ENCODE measurements around the gene APLNR.
A peak's percentile ranks its signal among the peaks of the same experiment; 100 is the strongest.

The APLNR gene

DNA sequence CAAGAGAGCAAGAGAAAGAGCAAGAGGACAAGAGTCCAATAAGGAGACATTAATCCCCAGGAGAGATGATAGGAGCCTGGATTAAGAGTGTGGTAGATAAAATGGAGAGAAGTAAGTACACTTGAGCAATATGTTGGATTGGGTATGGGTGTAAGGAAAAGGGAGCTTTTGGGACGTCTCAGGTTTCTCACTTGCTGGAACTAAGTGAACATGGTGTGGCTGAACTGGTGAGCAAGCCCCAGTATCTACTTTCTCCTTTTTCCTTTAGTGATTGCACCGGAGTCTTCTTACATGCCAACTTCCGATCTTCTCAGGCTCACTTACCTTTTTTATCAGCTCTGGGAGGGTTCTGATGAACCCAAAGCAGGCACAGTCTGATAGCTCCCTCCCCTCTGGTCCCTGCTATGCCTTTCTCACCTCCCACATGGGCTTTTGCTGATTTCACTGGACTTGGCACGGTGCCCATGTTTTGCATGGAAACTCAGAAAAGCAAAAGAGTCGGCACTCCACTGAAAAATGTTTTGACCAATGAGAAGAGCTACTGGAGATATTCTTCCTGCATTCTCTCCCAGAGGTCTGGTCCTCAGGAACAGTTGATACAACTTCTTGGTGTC lies 14.5 kb upstream of the APLNR start:
- no peak for DNase-seq (ENCODE audit: low read depth in 2 of 2)

- DNase-seq (ENCODE audit: low read depth in 2 of 2) = no peak
These were observed 14.0 kb upstream of the APLNR start for GRCh38 chr11:57251037-57251436.

- peak in 1 of 2 donors; percentile 5 for DNase-seq (ENCODE audit: low read depth in 2 of 2)
These were observed 12.6 kb upstream of the APLNR start for GRCh38 chr11:57249384-57250319.

DNA sequence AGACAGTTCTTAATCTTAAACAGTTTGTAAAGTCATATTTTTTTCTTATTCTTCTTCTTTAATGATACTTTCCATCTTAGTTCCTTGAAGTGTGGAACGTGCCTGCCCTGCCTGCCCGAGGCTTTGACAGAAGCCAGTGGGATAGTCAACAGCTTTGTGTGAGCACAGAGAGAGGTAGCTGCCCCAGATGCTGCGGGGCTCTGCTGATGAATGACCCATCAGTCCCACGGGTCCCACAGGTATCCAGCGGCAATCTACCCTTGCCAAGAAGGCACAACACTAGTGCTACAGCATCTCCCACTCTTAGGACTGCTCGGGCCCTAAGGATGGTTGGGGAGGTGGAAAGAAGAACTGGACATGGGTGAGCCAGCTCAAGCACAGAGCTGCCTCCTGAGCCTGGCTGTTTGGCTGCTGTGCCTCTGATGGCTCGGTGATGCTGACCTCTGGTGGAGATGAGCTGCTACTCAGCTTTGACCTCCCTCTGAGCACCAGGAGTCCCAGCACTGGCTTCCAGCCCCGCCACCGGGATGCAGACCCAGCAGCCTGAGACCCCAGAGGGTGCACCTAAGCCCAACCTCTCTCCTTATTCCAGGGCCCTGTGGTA lies 11.8 kb upstream of the APLNR start:
- DNase-seq (ENCODE audit: low read depth in 2 of 2) = no peak

GRCh38 chr11:57244911-57245310 lies 7.9 kb upstream of the APLNR start:
- no peak for DNase-seq (ENCODE audit: low read depth in 2 of 2)

- no peak for DNase-seq (ENCODE audit: low read depth in 2 of 2)
These were observed 4.4 kb upstream of the APLNR start for GRCh38 chr11:57241353-57241972.

GRCh38 chr11:57240757-57241156 lies 3.7 kb upstream of the APLNR start:
- no peak for DNase-seq (ENCODE audit: low read depth in 2 of 2)

DNA sequence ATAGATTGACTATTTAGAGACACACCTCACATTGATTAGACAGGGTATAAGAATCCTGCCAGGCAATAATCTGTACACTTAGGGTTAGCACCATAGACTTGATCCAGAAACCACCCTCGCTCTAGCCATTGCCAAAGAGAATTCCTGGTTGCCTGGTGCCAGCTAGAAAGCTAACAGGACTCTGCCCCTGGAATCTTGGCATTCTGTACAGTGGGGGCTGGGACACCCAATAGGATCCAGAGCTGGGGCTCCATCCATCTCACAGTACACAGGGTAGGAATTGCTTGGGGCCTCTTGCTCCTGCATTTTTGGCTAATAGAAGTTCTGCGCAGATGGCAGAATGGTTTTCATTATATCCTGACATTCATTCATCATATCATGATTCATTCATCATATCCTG lies 3.0 kb upstream of the APLNR start:
- no peak for DNase-seq (ENCODE audit: low read depth in 2 of 2)

GRCh38 chr11:57239348-57239747 lies 2.3 kb upstream of the APLNR start:
- DNase-seq (ENCODE audit: low read depth in 2 of 2) = no peak

GRCh38 chr11:57235761-57236703 lies 1.0 kb downstream of the APLNR start:
- no peak for DNase-seq (ENCODE audit: low read depth in 2 of 2)

GRCh38 chr11:57233702-57234101 lies 3.3 kb downstream of the APLNR start:
- no peak for DNase-seq (ENCODE audit: low read depth in 2 of 2)

GRCh38 chr11:57231539-57232253 lies 5.4 kb downstream of the APLNR start:
- DNase-seq (ENCODE audit: low read depth in 2 of 2) = no peak

- DNase-seq (ENCODE audit: low read depth in 2 of 2) = no peak
These were observed 6.1 kb downstream of the APLNR start for GRCh38 chr11:57230791-57231538.

GRCh38 chr11:57230316-57230715 lies 6.7 kb downstream of the APLNR start:
- DNase-seq (ENCODE audit: low read depth in 2 of 2) = no peak

- no peak for DNase-seq (ENCODE audit: low read depth in 2 of 2)
These were observed 8.4 kb downstream of the APLNR start for GRCh38 chr11:57228600-57228999.

- DNase-seq (ENCODE audit: low read depth in 2 of 2) = no peak
These were observed 12.5 kb downstream of the APLNR start for GRCh38 chr11:57224537-57224936.

GRCh38 chr11:57224128-57224527 lies 12.9 kb downstream of the APLNR start:
- DNase-seq (ENCODE audit: low read depth in 2 of 2) = no peak

GRCh38 chr11:57223601-57224000 lies 13.4 kb downstream of the APLNR start:
- no peak for DNase-seq (ENCODE audit: low read depth in 2 of 2)

DNA sequence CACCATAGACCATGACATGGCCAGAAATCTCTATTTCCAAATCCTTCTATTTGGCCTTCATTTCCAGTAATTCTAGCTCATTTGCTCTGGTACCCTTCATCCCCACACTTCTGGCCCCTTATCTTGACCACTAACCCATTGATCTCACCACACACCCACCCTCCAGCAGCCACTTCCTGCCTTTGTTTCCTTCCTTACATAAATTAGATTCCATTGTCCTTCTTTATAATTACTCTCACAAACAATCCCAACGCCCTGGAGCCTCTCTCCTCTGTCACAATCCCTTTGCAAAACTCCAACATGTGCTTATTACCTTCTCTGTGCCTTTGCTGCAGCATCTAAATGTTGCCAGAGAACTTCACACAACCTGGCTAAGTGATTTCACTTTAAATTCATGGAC lies 14.8 kb downstream of the APLNR start:
- DNase-seq (ENCODE audit: low read depth in 2 of 2) = no peak
